Measurements from ENCODE around the gene SLC6A18. TPM values are rescaled to one million over a fixed set of nuclear protein-coding genes. Genes with fewer than 3 reads are reported as not detected.
"Not testable (repeated sequence)": the region's sequence is repeated elsewhere in the genome, so short reads cannot be mapped to it uniquely, and the experiment has no call there.

The SLC6A18 gene
- total RNA-seq, 1 donor from 2014 or later: not detected

GRCh38 chr5:1290956-1291355, 65.8 kb downstream of the SLC6A18 start:
- not testable (repeated sequence) for DNase-seq (ENCODE audit: low spot score); H3K4me3 Mint-ChIP-seq (ENCODE audit: low read depth); H3K9me3 Mint-ChIP-seq; H3K27me3 Mint-ChIP-seq (ENCODE audit: low read depth); H3K4me1 Mint-ChIP-seq (ENCODE audit: low read depth); H3K27ac Mint-ChIP-seq
- intact Hi-C loops (cut with micrococcal nuclease): loop anchor here (10.0 kb wide), 1 partner anchor 54 kb away; the partner anchor contains the start of gene CLPTM1L
- peaks cover 26% of the 10 kb centered on the region for H3K36me3 Mint-ChIP-seq (ENCODE audit: low read depth)

GRCh38 chr5:1291611-1292080, 66.5 kb downstream of the SLC6A18 start:
- H3K27ac Mint-ChIP-seq: no peak overlapping the region
- no peak overlapping the region for H3K4me3 Mint-ChIP-seq (ENCODE audit: low read depth)
- peaks cover 21% of the 10 kb centered on the region for H3K36me3 Mint-ChIP-seq (ENCODE audit: low read depth)
- peaks cover 2% of the 10 kb centered on the region for H3K27me3 Mint-ChIP-seq (ENCODE audit: low read depth)
- intact Hi-C loops (cut with micrococcal nuclease): loop anchor here (10.0 kb wide), 1 partner anchor 53 kb away; the partner anchor contains the start of gene CLPTM1L
- H3K9me3 Mint-ChIP-seq: peaks cover 10% of the 10 kb centered on the region
- peaks cover 6% of the 10 kb centered on the region for H3K4me1 Mint-ChIP-seq (ENCODE audit: low read depth)
- DNase-seq (ENCODE audit: low spot score): no peak

GRCh38 chr5:1292139-1292538, 67.0 kb downstream of the SLC6A18 start:
- no peak overlapping the region for H3K27ac Mint-ChIP-seq
- H3K4me1 Mint-ChIP-seq (ENCODE audit: low read depth): peaks cover 6% of the 10 kb centered on the region
- peaks cover 10% of the 10 kb centered on the region for H3K9me3 Mint-ChIP-seq
- H3K4me3 Mint-ChIP-seq (ENCODE audit: low read depth): no peak overlapping the region
- no peak for DNase-seq (ENCODE audit: low spot score)
- H3K36me3 Mint-ChIP-seq (ENCODE audit: low read depth): peaks cover 18% of the 10 kb centered on the region
- intact Hi-C loops (cut with micrococcal nuclease): loop anchor here (10.0 kb wide), 1 partner anchor 53 kb away; the partner anchor contains the start of gene CLPTM1L
- peaks cover 2% of the 10 kb centered on the region for H3K27me3 Mint-ChIP-seq (ENCODE audit: low read depth)

DNA sequence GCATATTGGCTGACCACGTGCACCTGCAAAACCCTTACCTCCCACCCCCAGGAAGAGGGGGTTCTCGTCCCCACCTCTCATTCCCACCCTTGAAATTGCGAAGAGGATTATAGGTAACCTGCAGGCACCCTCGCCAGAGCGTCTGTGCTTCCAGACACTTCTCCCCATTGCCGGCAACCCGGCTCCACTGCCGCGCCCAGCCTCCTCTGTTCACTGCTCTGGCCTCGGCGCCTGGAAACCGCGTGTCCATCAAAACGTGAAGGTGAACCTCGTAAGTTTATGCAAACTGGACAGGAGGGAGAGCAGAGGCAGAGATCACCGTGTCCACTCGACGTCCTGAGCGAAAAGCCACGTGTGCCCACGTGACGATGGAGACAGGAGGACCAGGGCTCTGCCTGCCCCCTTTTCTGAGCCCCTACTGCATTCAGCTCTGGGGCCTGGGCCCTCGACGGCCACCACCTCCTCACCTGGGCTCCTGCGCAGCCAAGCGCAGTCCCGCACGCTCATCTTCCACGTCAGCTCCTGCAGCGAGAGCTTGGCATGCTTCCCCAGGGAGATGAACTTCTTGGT, 67.8 kb downstream of the SLC6A18 start:
- no peak for DNase-seq (ENCODE audit: low spot score)
- peaks cover 6% of the 10 kb centered on the region for H3K4me1 Mint-ChIP-seq (ENCODE audit: low read depth)
- peaks cover 12% of the 10 kb centered on the region for H3K36me3 Mint-ChIP-seq (ENCODE audit: low read depth)
- H3K9me3 Mint-ChIP-seq: peaks cover 9% of the 10 kb centered on the region
- intact Hi-C loops (cut with micrococcal nuclease): loop anchor here (10.0 kb wide), 1 partner anchor 52 kb away; the partner anchor contains the start of gene CLPTM1L
- peaks cover 2% of the 10 kb centered on the region for H3K27me3 Mint-ChIP-seq (ENCODE audit: low read depth)
- H3K4me3 Mint-ChIP-seq (ENCODE audit: low read depth): peak overlapping the region; percentile 21
- H3K27ac Mint-ChIP-seq: no peak overlapping the region

GRCh38 chr5:1293416-1294205, 68.4 kb downstream of the SLC6A18 start:
- H3K4me3 Mint-ChIP-seq (ENCODE audit: low read depth): peak overlapping the region; percentile 64
- no peak for DNase-seq (ENCODE audit: low spot score)
- peaks cover 6% of the 10 kb centered on the region for H3K4me1 Mint-ChIP-seq (ENCODE audit: low read depth)
- H3K9me3 Mint-ChIP-seq: peaks cover 2% of the 10 kb centered on the region
- peak overlapping the region; percentile 7 for H3K27ac Mint-ChIP-seq
- intact Hi-C loops (cut with micrococcal nuclease): loop anchor here (10.0 kb wide), 1 partner anchor 51 kb away; the partner anchor contains the start of gene CLPTM1L
- H3K27me3 Mint-ChIP-seq (ENCODE audit: low read depth): peaks cover 2% of the 10 kb centered on the region
- H3K36me3 Mint-ChIP-seq (ENCODE audit: low read depth): peaks cover 5% of the 10 kb centered on the region

GRCh38 chr5:1294206-1294834, 69.1 kb downstream of the SLC6A18 start:
- DNase-seq (ENCODE audit: low spot score): no peak
- Mint-ChIP-seq H3K9me3 (no peaks in the 10 kb centered on the region), H3K4me3 (ENCODE audit: low read depth) (peak overlapping the region; percentile 37), H3K4me1 (ENCODE audit: low read depth) (peaks cover 6% of the 10 kb centered on the region), H3K27ac (no peak overlapping the region), H3K36me3 (ENCODE audit: low read depth) (peaks cover 3% of the 10 kb centered on the region), H3K27me3 (ENCODE audit: low read depth) (peaks cover 2% of the 10 kb centered on the region)
- intact Hi-C loops (cut with micrococcal nuclease): loop anchor here (10.0 kb wide), 1 partner anchor 50 kb away; the partner anchor contains the start of gene CLPTM1L

GRCh38 chr5:1294835-1295649, 69.9 kb downstream of the SLC6A18 start, which contains the start of gene TERT:
Gene TERT (minus strand): TSS chr5:1295068. CDS start chr5:1294989, 79 bp downstream.
- intact Hi-C loops (cut with micrococcal nuclease): loop anchor here (10.0 kb wide), 1 partner anchor 50 kb away; the partner anchor contains the start of gene CLPTM1L
- H3K27me3 Mint-ChIP-seq (ENCODE audit: low read depth): peaks cover 2% of the 10 kb centered on the region
- peaks cover 3% of the 10 kb centered on the region for H3K36me3 Mint-ChIP-seq (ENCODE audit: low read depth)
- H3K4me3 Mint-ChIP-seq (ENCODE audit: low read depth): peak within 1 kb of the TSS; percentile 60
- DNase-seq (ENCODE audit: low spot score): peak; percentile 66
- no peak within 1 kb of the TSS for H3K27ac Mint-ChIP-seq
- H3K4me1 Mint-ChIP-seq (ENCODE audit: low read depth): peaks cover 6% of the 10 kb centered on the region
- no peaks in the 10 kb centered on the region for H3K9me3 Mint-ChIP-seq

- H3K36me3 Mint-ChIP-seq (ENCODE audit: low read depth): peaks cover 3% of the 10 kb centered on the region
- no peak for DNase-seq (ENCODE audit: low spot score)
- H3K27me3 Mint-ChIP-seq (ENCODE audit: low read depth): peaks cover 2% of the 10 kb centered on the region
- peak overlapping the region; percentile 60 for H3K4me3 Mint-ChIP-seq (ENCODE audit: low read depth)
- intact Hi-C loops (cut with micrococcal nuclease): loop anchor here (10.0 kb wide), 1 partner anchor 49 kb away; the partner anchor contains the start of gene CLPTM1L
- H3K4me1 Mint-ChIP-seq (ENCODE audit: low read depth): peaks cover 6% of the 10 kb centered on the region
- H3K9me3 Mint-ChIP-seq: no peaks in the 10 kb centered on the region
- no peak overlapping the region for H3K27ac Mint-ChIP-seq
These were observed 70.5 kb downstream of the SLC6A18 start for GRCh38 chr5:1295650-1296037.

Other genes with a start within 250 kb of the SLC6A18 start
- gene NKD2, start 216.6 kb upstream of the SLC6A18 start, total RNA-seq: 14.4 TPM in 2 replicates
- gene SLC12A7, start 113.3 kb upstream of the SLC6A18 start, total RNA-seq: 31.1 and 31.9 TPM in 2 replicates
- gene SLC6A19, start 23.8 kb upstream of the SLC6A18 start, total RNA-seq: not detected in 2 replicates
- 11.8 and 12.0 TPM in 2 replicates for gene TERT, start 69.7 kb downstream of the SLC6A18 start, total RNA-seq
- gene CLPTM1L, start 119.7 kb downstream of the SLC6A18 start, total RNA-seq: 102 and 107 TPM in 2 replicates
- gene SLC6A3, start 220.1 kb downstream of the SLC6A18 start, total RNA-seq: not detected in 2 replicates